ENCODE data around the gene BHLHE40.

Gene BHLHE40

GRCh38 chr3:5019411-5020241, 40.4 kb downstream of the BHLHE40 start:
- Histone ChIP-seq H3K27ac (ENCODE audit: low read depth in 2 of 2, low read length in 2 of 2) (peak overlapping the region; percentile 52 to 62), H3K36me3 (ENCODE audit: control insufficient read depth in 2 of 2, insufficient read depth in 2 of 2, low read length in 2 of 2) (no peaks in the 10 kb centered on the region), H3K27me3 (ENCODE audit: control insufficient read depth in 2 of 2, insufficient read depth in 2 of 2, low read length in 2 of 2) (no peaks in the 10 kb centered on the region), H3K9me3 (ENCODE audit: control insufficient read depth in 2 of 2, low read length in 2 of 2) (no peaks in the 10 kb centered on the region), H3K4me3 (ENCODE audit: low read length in 2 of 2) (no peak overlapping the region), H3K9ac (ENCODE audit: low read depth in 1 of 2, low read length in 2 of 2) (peak overlapping the region in 1 of 2 donors; percentile 77), H3K4me1 (ENCODE audit: control insufficient read depth in 2 of 2, insufficient read depth in 2 of 2, low read length in 2 of 2) (peaks cover 35 to 51% of the 10 kb centered on the region in 2 donors)

DNA sequence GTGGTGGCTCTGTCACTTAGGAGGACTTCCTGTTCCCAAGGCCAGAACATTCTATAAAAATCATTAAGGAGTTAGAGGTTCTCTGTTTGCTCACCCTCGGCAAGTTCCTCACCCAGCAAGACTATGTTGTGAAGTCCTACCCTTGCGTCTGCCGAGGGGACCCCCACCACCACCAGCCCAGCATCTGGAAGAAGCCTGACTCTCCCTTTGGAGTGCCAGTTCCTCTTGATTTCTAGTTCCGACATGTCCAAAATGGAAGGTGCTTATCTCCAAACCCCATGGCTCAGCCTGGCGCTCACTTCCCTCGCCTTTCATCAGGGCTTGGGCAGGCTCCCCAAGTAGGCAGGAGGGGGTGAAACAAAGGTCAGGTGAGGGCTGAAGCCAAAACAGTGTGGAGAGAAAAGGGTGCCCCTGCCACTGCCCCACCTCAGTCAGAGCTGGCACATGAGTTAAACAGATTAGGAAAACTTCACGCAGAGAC, 41.0 kb downstream of the BHLHE40 start:
- Histone ChIP-seq H3K9ac (ENCODE audit: low read depth in 1 of 2, low read length in 2 of 2) (no peak overlapping the region), H3K27ac (ENCODE audit: low read depth in 2 of 2, low read length in 2 of 2) (peak overlapping the region in 1 of 2 donors; percentile 52), H3K27me3 (ENCODE audit: control insufficient read depth in 2 of 2, insufficient read depth in 2 of 2, low read length in 2 of 2) (no peaks in the 10 kb centered on the region)

DNA sequence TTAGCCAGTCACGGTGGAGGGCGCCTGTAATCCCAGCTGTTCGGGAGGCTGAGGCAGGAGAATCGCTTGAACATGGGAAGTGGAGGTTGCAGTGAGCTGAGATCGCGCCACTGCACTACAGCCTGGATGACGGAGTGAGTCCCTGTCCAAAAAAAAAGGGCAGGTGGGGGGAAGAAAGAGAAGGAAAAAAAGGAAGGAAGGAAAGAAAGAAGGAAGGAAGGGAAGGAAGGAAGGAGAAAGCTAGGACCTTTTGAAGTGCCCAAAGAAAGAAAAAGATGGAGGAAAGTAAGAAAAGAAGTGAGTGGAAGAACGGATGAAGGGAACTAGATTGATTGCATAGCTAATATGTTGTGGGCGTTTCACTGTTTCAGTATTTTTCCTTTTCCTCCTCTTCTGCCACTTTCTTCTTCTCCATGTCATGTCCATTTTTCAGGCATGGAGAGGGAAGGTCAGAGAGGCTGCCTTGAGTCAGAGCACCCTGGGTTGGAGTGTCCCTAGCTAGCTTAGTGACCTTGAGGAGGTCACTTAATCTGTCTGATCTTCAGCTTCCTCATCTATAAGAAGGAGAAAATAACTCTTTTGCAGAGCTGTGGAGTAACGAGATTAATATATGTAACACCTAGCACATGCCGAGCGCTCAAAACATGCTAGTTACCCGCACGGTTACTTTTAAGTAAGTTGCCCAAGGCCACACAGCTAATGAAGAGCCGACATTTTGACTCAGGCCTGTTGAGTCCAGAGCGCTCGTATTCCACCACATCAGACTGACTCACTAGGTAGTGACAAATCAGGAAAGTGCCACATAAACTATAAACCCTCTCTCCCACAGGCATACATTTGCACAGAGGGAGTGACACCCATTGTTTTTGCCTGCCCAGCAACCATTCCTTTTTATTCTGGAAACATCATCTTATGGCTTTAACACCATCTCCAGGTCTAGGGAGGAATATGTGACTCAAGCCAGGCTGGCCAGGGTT, 42.2 kb downstream of the BHLHE40 start:
- Histone ChIP-seq H3K9ac (ENCODE audit: low read depth in 1 of 2, low read length in 2 of 2) (peak overlapping the region in 1 of 2 donors; percentile 14), H3K4me3 (ENCODE audit: low read length in 2 of 2) (no peak overlapping the region), H3K27me3 (ENCODE audit: control insufficient read depth in 2 of 2, insufficient read depth in 2 of 2, low read length in 2 of 2) (no peaks in the 10 kb centered on the region), H3K4me1 (ENCODE audit: control insufficient read depth in 2 of 2, insufficient read depth in 2 of 2, low read length in 2 of 2) (peaks cover 31 to 43% of the 10 kb centered on the region in 2 donors), H3K9me3 (ENCODE audit: control insufficient read depth in 2 of 2, low read length in 2 of 2) (no peaks in the 10 kb centered on the region), H3K36me3 (ENCODE audit: control insufficient read depth in 2 of 2, insufficient read depth in 2 of 2, low read length in 2 of 2) (no peaks in the 10 kb centered on the region), H3K27ac (ENCODE audit: low read depth in 2 of 2, low read length in 2 of 2) (peak overlapping the region; percentile 23 to 72)

More for the DNA sequence above, 41.0 kb downstream of the BHLHE40 start:
- no peak overlapping the region for H3K4me3 ChIP-seq (ENCODE audit: low read length in 2 of 2)
- H3K9me3 ChIP-seq (ENCODE audit: control insufficient read depth in 2 of 2, low read length in 2 of 2), result no peaks in the 10 kb centered on the region
- no peaks in the 10 kb centered on the region for H3K36me3 ChIP-seq (ENCODE audit: control insufficient read depth in 2 of 2, insufficient read depth in 2 of 2, low read length in 2 of 2)
- H3K4me1 ChIP-seq (ENCODE audit: control insufficient read depth in 2 of 2, insufficient read depth in 2 of 2, low read length in 2 of 2), result peaks cover 35 to 50% of the 10 kb centered on the region in 2 donors

DNA sequence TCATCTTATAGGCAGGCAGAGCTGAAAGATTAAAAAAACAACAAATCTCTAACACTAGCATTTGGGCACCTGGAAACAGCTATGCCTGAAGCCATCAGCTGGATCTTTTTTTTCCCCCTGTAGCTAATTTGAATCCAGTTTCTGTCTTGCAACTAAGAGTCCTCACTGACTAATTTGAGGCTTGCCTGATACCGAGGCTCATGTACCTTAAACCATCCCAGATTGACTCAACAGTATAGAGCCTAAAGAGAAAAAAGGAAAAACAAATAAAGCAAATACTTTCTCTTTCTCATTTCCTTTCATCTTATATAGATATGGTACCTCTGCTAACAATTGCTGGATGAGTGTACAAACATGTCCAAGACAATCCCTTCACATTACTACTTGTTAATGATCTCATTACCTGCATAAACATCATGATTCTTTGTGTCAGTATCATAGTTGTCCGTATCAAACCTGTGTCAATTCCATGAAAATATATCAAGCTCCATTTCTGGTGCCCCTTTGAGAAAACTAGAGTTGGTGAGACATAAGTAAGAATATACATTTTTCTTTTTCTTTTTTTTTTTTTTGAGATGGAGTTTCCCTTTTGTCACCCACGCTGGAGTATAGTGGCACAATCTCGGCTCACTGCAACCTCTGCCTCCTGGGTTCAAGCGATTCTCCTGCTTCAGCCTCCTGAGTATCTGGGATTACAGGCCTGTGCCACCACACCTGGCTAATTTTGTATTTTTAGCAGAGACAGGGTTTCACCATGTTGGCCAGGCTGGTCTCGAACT, 43.1 kb downstream of the BHLHE40 start:
- peak overlapping the region in 1 of 2 donors; percentile 14 for H3K9ac ChIP-seq (ENCODE audit: low read depth in 1 of 2, low read length in 2 of 2)
- H3K9me3 ChIP-seq (ENCODE audit: control insufficient read depth in 2 of 2, low read length in 2 of 2), result no peaks in the 10 kb centered on the region
- no peaks in the 10 kb centered on the region for H3K27me3 ChIP-seq (ENCODE audit: control insufficient read depth in 2 of 2, insufficient read depth in 2 of 2, low read length in 2 of 2)
- peak overlapping the region; percentile 23 to 72 for H3K27ac ChIP-seq (ENCODE audit: low read depth in 2 of 2, low read length in 2 of 2)
- no peaks in the 10 kb centered on the region for H3K36me3 ChIP-seq (ENCODE audit: control insufficient read depth in 2 of 2, insufficient read depth in 2 of 2, low read length in 2 of 2)
- H3K4me3 ChIP-seq (ENCODE audit: low read length in 2 of 2), result no peak overlapping the region
- peaks cover 23 to 39% of the 10 kb centered on the region in 2 donors for H3K4me1 ChIP-seq (ENCODE audit: control insufficient read depth in 2 of 2, insufficient read depth in 2 of 2, low read length in 2 of 2)

- H3K4me3 ChIP-seq (ENCODE audit: low read length in 2 of 2), result no peak overlapping the region
- peaks cover 16 to 31% of the 10 kb centered on the region in 2 donors for H3K4me1 ChIP-seq (ENCODE audit: control insufficient read depth in 2 of 2, insufficient read depth in 2 of 2, low read length in 2 of 2)
- H3K27me3 ChIP-seq (ENCODE audit: control insufficient read depth in 2 of 2, insufficient read depth in 2 of 2, low read length in 2 of 2), result no peaks in the 10 kb centered on the region
- no peaks in the 10 kb centered on the region for H3K36me3 ChIP-seq (ENCODE audit: control insufficient read depth in 2 of 2, insufficient read depth in 2 of 2, low read length in 2 of 2)
- no peak overlapping the region for H3K27ac ChIP-seq (ENCODE audit: low read depth in 2 of 2, low read length in 2 of 2)
- no peaks in the 10 kb centered on the region for H3K9me3 ChIP-seq (ENCODE audit: control insufficient read depth in 2 of 2, low read length in 2 of 2)
- no peak overlapping the region for H3K9ac ChIP-seq (ENCODE audit: low read depth in 1 of 2, low read length in 2 of 2)
Observed at GRCh38 chr3:5022966-5023776, 43.9 kb downstream of the BHLHE40 start.

DNA sequence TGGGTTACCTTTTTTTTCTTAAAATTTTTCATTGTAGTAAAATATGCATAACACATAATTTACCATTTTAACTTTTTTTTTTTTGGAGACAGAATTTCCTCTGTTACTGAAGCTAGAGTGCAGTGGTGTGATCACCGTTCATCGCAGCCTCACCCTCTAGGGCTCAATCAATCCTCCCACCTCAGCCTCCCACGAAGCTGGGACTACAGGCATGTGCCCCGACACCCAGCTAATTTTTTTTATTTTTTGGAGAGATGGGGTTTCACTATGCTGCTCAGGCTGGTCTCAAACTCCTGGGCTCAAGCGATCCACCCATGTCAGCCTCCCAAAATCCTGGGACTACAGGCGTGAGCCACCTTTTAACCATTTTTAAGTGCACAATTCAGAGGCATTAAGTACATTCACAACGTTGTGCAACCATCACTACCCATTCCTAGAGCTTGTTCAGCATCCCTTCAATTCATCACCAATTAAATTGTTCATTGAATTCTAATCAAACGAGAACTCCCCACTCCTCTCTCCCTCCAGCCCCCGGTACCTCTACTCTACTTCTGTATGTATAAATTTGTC, 44.6 kb downstream of the BHLHE40 start:
- no peaks in the 10 kb centered on the region for H3K36me3 ChIP-seq (ENCODE audit: control insufficient read depth in 2 of 2, insufficient read depth in 2 of 2, low read length in 2 of 2)
- H3K27ac ChIP-seq (ENCODE audit: low read depth in 2 of 2, low read length in 2 of 2), result no peak overlapping the region
- H3K4me3 ChIP-seq (ENCODE audit: low read length in 2 of 2), result no peak overlapping the region
- H3K9ac ChIP-seq (ENCODE audit: low read depth in 1 of 2, low read length in 2 of 2), result no peak overlapping the region
- H3K4me1 ChIP-seq (ENCODE audit: control insufficient read depth in 2 of 2, insufficient read depth in 2 of 2, low read length in 2 of 2), result peaks cover 9 to 24% of the 10 kb centered on the region in 2 donors
- H3K9me3 ChIP-seq (ENCODE audit: control insufficient read depth in 2 of 2, low read length in 2 of 2), result no peaks in the 10 kb centered on the region
- H3K27me3 ChIP-seq (ENCODE audit: control insufficient read depth in 2 of 2, insufficient read depth in 2 of 2, low read length in 2 of 2), result no peaks in the 10 kb centered on the region

DNA sequence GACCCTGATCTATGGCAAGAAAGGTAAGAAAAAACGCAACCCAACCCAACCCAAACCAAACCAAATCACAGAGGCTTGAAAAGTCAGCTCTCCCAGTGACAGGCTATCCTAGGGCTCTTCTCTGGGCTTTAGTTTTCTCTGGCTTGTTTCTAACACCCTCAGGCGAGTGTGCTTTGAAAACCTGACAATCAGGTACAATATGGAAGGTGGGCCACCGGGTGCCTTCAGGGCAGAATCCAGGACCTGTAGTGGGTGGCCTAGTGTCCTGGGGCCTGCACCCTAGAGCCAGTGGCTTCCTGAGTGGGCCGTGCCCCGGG, 46.8 kb downstream of the BHLHE40 start:
- Histone ChIP-seq H3K9ac (ENCODE audit: low read depth in 1 of 2, low read length in 2 of 2) (peak overlapping the region in 1 of 2 donors; percentile 8), H3K4me1 (ENCODE audit: control insufficient read depth in 2 of 2, insufficient read depth in 2 of 2, low read length in 2 of 2) (peaks cover 4 to 11% of the 10 kb centered on the region in 2 donors), H3K27me3 (ENCODE audit: control insufficient read depth in 2 of 2, insufficient read depth in 2 of 2, low read length in 2 of 2) (no peaks in the 10 kb centered on the region), H3K9me3 (ENCODE audit: control insufficient read depth in 2 of 2, low read length in 2 of 2) (no peaks in the 10 kb centered on the region), H3K27ac (ENCODE audit: low read depth in 2 of 2, low read length in 2 of 2) (peak overlapping the region; percentile 67 to 68), H3K4me3 (ENCODE audit: low read length in 2 of 2) (no peak overlapping the region), H3K36me3 (ENCODE audit: control insufficient read depth in 2 of 2, insufficient read depth in 2 of 2, low read length in 2 of 2) (no peaks in the 10 kb centered on the region)

DNA sequence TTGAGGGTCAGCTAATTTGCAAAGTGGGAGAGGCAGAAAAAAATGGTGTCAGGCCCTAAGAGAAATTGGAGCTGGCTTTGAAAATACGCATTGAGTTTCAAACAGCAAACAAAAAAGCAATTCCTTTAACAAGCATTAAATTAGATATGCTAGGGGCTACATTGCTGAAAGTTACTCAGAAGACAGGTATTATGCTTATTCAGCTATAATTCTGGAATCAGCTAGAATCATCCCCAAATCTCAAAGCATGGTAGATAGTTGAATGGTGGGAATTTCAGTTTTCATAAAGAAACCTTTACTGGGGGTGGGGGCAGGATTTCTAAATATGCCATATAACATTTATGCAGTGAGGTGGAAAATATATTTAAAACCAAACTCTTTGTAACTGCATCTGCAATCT, 50.5 kb downstream of the BHLHE40 start:
- no peaks in the 10 kb centered on the region for H3K36me3 ChIP-seq (ENCODE audit: control insufficient read depth in 2 of 2, insufficient read depth in 2 of 2, low read length in 2 of 2)
- H3K9ac ChIP-seq (ENCODE audit: low read depth in 1 of 2, low read length in 2 of 2), result no peak overlapping the region
- peaks cover 0 to 5% of the 10 kb centered on the region in 2 donors for H3K4me1 ChIP-seq (ENCODE audit: control insufficient read depth in 2 of 2, insufficient read depth in 2 of 2, low read length in 2 of 2)
- H3K4me3 ChIP-seq (ENCODE audit: low read length in 2 of 2), result no peak overlapping the region
- no peaks in the 10 kb centered on the region for H3K9me3 ChIP-seq (ENCODE audit: control insufficient read depth in 2 of 2, low read length in 2 of 2)
- H3K27ac ChIP-seq (ENCODE audit: low read depth in 2 of 2, low read length in 2 of 2), result no peak overlapping the region
- no peaks in the 10 kb centered on the region for H3K27me3 ChIP-seq (ENCODE audit: control insufficient read depth in 2 of 2, insufficient read depth in 2 of 2, low read length in 2 of 2)

DNA sequence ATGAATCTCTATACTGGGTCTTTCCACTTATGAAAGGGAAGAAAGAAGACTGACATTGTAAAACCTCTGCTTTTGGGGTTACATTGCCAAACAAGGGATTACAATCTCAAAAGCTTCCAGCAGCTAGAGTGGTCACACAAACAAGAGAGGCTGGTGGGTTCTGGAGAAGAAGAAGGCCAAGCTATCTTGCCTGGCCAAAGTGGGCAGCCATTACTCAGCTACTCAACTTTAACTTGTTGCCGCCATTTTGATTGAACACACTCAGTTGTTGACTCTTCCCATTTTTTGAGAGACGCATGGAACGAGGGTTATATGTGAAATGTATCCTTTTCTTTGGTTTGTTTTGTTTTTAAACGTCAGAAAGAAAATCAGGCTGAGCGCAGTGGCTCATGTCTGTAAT, 50.9 kb downstream of the BHLHE40 start:
- no peaks in the 10 kb centered on the region for H3K36me3 ChIP-seq (ENCODE audit: control insufficient read depth in 2 of 2, insufficient read depth in 2 of 2, low read length in 2 of 2)
- no peaks in the 10 kb centered on the region for H3K27me3 ChIP-seq (ENCODE audit: control insufficient read depth in 2 of 2, insufficient read depth in 2 of 2, low read length in 2 of 2)
- H3K9me3 ChIP-seq (ENCODE audit: control insufficient read depth in 2 of 2, low read length in 2 of 2), result no peaks in the 10 kb centered on the region
- no peak overlapping the region for H3K9ac ChIP-seq (ENCODE audit: low read depth in 1 of 2, low read length in 2 of 2)
- H3K27ac ChIP-seq (ENCODE audit: low read depth in 2 of 2, low read length in 2 of 2), result no peak overlapping the region
- H3K4me1 ChIP-seq (ENCODE audit: control insufficient read depth in 2 of 2, insufficient read depth in 2 of 2, low read length in 2 of 2), result peaks cover 0 to 5% of the 10 kb centered on the region in 2 donors
- H3K4me3 ChIP-seq (ENCODE audit: low read length in 2 of 2), result no peak overlapping the region

All from mucosa of rectum (tissue), 2 donors.